ENCODE data around the gene SETD7.
"Not testable (repeated sequence)": the region's sequence is repeated elsewhere in the genome, so short reads cannot be mapped to it uniquely, and the experiment has no call there.

Gene SETD7

GRCh38 chr4:139461022-139461628, 94.9 kb downstream of the SETD7 start:
- DNase-seq: no peak

- no peak for DNase-seq
Measured at GRCh38 chr4:139460565-139460964, 95.5 kb downstream of the SETD7 start.

GRCh38 chr4:139458999-139459398, 97.0 kb downstream of the SETD7 start:
- peak; percentile 5 for DNase-seq

GRCh38 chr4:139458543-139458942, 97.5 kb downstream of the SETD7 start:
- DNase-seq: no peak

GRCh38 chr4:139457318-139457717, 98.7 kb downstream of the SETD7 start:
- DNase-seq: no peak

GRCh38 chr4:139455126-139455538, 100.9 kb downstream of the SETD7 start:
- DNase-seq: no peak

GRCh38 chr4:139454111-139455045, 101.6 kb downstream of the SETD7 start, which contains the start of gene RAB33B:
RAB33B (plus strand) TSS chr4:139454121; CDS start chr4:139454196, 75 bp downstream.
- DNase-seq: no peak

GRCh38 chr4:139453371-139454110, 102.5 kb downstream of the SETD7 start:
- DNase-seq: peak; percentile 98

- no peak for DNase-seq
Measured at GRCh38 chr4:139453041-139453370, 103.0 kb downstream of the SETD7 start.

- DNase-seq: no peak
Measured at GRCh38 chr4:139451997-139452396, 104.0 kb downstream of the SETD7 start.

GRCh38 chr4:139450586-139450985, 105.4 kb downstream of the SETD7 start:
- DNase-seq: no peak

- DNase-seq: not testable (repeated sequence)
Measured at GRCh38 chr4:139447078-139447477, 108.9 kb downstream of the SETD7 start.
